GM18505 (cell line): ENCODE results near the gene LYST.
"Not testable (repeated sequence)": the region's sequence is repeated elsewhere in the genome, so short reads cannot be mapped to it uniquely, and the experiment has no call there.

Source experiments
- ATAC-seq: cut with Tn5 transposase; IDR thresholded peaks from one replicate; pipeline ENCODE4 v1.9.1; 2021; ENCODE audit not compliant: unreplicated experiment
- POLR2A ChIP-seq: IDR thresholded peaks from 4 replicates; pipeline ENCODE4 v1.6.1; 2011; ENCODE audit warnings: borderline replicate concordance; ENCODE audit not compliant: insufficient read depth, insufficient read length; ENCODE audit errors: extremely low read depth

LYST gene, protein sequence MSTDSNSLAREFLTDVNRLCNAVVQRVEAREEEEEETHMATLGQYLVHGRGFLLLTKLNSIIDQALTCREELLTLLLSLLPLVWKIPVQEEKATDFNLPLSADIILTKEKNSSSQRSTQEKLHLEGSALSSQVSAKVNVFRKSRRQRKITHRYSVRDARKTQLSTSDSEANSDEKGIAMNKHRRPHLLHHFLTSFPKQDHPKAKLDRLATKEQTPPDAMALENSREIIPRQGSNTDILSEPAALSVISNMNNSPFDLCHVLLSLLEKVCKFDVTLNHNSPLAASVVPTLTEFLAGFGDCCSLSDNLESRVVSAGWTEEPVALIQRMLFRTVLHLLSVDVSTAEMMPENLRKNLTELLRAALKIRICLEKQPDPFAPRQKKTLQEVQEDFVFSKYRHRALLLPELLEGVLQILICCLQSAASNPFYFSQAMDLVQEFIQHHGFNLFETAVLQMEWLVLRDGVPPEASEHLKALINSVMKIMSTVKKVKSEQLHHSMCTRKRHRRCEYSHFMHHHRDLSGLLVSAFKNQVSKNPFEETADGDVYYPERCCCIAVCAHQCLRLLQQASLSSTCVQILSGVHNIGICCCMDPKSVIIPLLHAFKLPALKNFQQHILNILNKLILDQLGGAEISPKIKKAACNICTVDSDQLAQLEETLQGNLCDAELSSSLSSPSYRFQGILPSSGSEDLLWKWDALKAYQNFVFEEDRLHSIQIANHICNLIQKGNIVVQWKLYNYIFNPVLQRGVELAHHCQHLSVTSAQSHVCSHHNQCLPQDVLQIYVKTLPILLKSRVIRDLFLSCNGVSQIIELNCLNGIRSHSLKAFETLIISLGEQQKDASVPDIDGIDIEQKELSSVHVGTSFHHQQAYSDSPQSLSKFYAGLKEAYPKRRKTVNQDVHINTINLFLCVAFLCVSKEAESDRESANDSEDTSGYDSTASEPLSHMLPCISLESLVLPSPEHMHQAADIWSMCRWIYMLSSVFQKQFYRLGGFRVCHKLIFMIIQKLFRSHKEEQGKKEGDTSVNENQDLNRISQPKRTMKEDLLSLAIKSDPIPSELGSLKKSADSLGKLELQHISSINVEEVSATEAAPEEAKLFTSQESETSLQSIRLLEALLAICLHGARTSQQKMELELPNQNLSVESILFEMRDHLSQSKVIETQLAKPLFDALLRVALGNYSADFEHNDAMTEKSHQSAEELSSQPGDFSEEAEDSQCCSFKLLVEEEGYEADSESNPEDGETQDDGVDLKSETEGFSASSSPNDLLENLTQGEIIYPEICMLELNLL (N-terminal part only)

DNA sequence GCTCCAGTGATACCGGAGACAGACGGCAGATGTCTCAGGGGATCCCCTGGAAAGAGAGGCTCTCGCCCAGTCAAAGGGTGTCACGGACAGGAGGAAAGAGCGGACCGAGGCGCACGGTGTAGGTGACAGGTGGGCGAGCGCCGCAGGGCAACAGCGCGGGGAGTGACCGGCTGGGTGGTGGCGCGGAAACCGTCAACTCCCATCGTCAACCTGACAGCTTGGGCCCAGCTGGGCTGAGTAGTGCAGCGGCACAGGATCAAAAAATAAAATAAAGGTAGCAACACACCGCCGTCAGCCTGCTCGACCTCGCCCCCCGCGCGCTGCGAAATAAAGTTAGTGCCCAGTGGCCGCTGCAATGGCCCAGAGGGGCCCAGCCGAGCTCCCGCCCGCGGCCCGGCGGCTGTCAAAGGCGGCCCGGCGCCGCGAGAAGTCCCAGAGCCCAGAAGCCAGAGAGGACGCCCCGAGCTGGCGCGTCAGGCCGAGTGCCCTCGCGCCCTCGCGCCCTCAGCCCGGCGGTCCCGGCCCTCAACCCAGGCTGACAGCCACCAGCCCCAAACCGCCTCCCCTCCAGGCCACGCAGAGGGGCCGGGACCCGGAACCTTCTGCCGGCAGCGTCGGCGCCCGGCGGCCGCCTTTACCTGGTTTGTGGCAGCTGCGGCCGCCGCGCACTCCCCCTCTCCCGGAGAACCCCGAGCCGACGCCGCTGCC, at the start of gene LYST:
Gene LYST, minus strand, starts transcription at position 702 of the 708 bp plus-strand sequence. CDS start 36,489 bp downstream, outside the sequence.
- peak; percentile 44 for ATAC-seq
- peak; percentile 26 for TF ChIP-seq POLR2A

GRCh38 chr1:235915489-235915888, 48.8 kb upstream of the LYST start:
- ATAC-seq = not testable (repeated sequence)

GRCh38 chr1:235913311-235913710, 46.6 kb upstream of the LYST start:
- TF ChIP-seq POLR2A = no peak
- no peak for ATAC-seq

- TF ChIP-seq POLR2A = no peak
- no peak for ATAC-seq
Observed at GRCh38 chr1:235911876-235912275, 45.2 kb upstream of the LYST start.

DNA sequence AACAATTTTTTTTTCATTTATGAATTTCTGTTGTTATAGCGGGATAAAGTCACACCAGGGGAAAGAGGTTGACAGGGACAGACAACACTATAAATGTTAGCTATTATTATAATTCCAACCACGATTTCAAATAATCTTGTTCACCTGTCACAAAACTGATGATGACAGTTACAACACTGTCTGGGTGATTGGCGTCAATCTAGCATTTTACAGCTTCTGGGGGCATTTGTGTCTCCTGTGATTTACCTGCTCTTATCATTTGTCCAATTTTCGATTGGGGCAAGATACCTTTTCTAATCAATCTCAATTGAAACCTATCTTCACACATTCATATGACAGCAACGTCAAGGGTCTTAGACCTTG, 44.6 kb upstream of the LYST start:
- TF ChIP-seq POLR2A = no peak

DNA sequence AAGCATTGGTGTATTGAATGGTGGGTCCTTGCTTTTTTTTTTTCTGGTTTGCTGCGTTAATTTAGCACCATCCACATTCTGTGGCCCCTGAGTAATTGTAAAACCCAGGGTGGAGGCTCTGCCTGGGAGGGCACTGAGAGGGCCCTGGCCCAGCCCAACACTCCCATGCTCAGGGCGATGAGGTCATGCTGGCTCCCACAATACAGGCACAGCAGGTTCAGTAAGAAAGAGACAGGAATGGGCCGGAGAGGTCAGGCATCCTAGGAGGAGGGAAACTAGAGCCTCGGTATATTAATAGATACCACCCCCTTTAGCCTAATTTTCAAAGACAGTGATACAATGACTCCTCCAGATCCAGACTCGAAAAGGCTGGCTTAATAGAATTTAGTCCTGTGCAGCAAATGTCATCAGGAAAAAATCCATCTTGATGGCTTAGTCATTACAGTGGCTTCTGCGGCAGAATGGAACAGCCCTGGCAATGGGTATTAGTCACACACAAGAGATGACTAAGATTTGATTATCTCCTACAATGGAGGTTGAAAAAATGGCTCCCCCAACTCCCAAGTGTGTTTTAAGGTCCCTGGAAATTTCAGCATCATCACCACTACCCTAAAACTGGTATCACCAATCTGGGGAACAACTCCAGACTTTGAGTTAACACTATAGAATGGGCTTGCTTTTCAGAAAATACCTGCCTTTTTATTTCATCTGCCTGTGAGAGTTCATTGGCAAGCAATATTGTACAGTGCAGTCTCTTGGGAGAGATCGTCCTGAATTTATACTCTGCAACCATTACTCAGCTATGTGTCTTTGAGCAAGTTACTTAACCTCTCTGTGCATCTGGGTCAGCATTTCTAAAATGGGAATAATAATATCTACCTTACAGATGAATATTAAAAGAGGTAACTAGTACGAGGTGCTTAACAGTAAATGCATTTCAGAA, 43.9 kb upstream of the LYST start:
- no peak for ATAC-seq
- no peak for TF ChIP-seq POLR2A

More for the DNA sequence above, 44.6 kb upstream of the LYST start:
- ATAC-seq = no peak

- ATAC-seq = no peak
- no peak for TF ChIP-seq POLR2A
Observed at GRCh38 chr1:235908742-235909520, 42.2 kb upstream of the LYST start.

- no peak for TF ChIP-seq POLR2A
- no peak for ATAC-seq
Observed at GRCh38 chr1:235907897-235908240, 41.2 kb upstream of the LYST start.

DNA sequence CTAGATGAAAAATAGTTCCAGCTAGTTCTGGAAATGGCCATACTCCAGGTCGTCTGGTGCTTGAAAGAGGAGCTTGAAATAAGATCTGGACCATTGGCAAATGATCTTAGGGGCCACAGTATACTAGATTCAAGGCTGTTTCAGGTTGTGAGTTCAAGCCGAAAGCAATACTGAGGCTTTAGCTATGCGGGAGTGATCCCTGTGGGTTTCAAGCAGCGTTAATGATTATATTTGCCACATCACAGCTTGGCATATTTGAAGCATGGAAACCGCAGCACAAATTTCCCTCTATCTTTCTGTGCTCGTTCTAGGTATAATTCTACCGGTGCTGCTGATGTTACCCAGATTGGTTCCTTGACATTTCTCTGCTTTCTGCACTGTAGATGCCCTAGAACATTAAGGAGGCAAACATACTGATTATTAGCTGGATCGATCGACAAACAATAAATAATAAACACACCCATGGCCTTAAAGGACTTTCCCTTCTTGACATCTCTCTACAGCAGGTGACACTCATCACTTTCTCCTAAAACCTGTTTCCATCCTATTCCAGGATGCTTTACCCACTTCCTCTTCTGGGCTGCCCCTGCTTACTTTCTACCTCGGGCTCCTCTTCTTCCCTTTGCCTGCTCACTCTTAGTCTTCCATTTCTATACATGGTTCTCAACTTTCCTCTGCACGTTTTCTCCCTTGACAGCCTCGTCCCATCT, 40.6 kb upstream of the LYST start:
- no peak for TF ChIP-seq POLR2A
- ATAC-seq = no peak

GRCh38 chr1:235906436-235906835, 39.7 kb upstream of the LYST start:
- ATAC-seq = no peak
- no peak for TF ChIP-seq POLR2A

DNA sequence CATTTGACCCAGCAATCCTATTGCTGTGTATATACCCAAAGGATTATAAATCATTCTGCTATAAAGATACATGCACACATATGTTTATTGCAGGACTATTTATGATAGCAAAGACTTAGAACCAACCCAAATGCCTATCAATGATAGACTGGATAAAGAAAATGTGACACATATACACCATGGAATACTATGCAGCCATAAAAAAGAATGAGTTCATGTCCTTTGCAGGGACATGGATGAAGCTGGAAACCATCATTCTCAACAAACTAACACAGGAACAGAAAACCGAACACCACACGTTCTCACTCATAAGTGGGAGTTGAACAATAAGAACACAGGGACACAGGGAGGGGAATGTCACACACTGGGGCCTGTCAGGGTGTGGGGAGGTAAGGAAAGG, 37.1 kb upstream of the LYST start:
- ATAC-seq = not testable (repeated sequence)
